Measurements from ENCODE around the gene APEH.

DNA sequence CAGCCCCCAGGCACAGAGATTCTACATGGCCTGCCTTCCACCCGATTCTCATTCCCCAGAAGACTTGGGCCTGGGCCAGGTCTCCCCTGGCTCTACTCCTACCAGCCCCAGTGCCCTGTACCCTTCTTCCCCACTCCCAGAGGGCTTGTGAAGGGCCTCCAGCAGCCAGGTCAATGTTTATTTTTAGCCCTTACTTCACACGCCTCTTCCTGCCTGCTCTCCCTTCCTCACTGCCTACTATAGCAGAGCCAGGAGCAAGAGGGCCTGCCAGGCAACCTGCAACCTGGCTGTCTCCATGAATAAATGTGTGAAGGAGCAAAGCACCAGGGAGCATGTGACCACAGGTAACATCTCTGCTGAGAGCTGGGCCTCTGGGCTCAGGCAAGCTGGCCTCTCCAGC is 26.4 kb upstream of the APEH start:
- TF ChIP-seq POLR2A (IDR thresholded peaks at IDR 0.05; ENCODE audit: low read length) (no peak), GATA1 (IDR thresholded peaks at IDR 0.05; ENCODE audit: low read depth, low read length) (no peak)

All from erythroblast (primary cell).